ENCODE data around the gene HOXD1. TPM values are rescaled to one million over a fixed set of nuclear protein-coding genes. Genes with fewer than 3 reads are reported as not detected.
A peak's percentile ranks its signal among the peaks of the same experiment; 100 is the strongest.

The HOXD1 gene
- total RNA-seq, 4 donors from 2014 or later: 0.44 to 1.8 (median 0.63) TPM; not detected in 1

DNA sequence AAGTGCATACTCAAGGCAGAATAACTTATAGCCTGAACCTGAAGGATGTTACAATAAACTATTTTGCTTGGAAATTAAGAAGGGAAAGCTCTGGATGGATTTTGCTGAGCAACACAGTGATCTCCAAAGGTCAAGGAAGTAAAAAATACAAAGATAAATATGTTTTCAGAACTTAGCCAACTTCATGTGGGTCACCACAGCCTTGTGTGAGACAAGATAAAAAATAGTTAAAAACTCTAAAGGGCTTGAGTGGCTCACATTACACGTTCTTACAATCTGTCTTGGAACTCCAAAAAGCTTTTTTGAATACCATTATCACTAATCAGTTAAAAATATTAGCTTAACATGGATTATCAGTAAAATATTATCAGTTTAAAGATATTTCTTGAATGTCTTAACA lies 51.8 kb downstream of the HOXD1 start:
- Histone ChIP-seq H3K4me1 (no peaks in the 10 kb centered on the region), H3K9me3 (no peaks in the 10 kb centered on the region), H3K27ac (no peak overlapping the region), H3K36me3 (no peaks in the 10 kb centered on the region), H3K27me3 (no peaks in the 10 kb centered on the region), H3K4me3 (no peak overlapping the region)
- WGBS, 2 donors: 34 to 35% methylated on average over 1 of the region's 1 CpG
- no peak for DNase-seq (ENCODE audit: low spot score in 2 of 2)
- TF ChIP-seq, protein P1, sequence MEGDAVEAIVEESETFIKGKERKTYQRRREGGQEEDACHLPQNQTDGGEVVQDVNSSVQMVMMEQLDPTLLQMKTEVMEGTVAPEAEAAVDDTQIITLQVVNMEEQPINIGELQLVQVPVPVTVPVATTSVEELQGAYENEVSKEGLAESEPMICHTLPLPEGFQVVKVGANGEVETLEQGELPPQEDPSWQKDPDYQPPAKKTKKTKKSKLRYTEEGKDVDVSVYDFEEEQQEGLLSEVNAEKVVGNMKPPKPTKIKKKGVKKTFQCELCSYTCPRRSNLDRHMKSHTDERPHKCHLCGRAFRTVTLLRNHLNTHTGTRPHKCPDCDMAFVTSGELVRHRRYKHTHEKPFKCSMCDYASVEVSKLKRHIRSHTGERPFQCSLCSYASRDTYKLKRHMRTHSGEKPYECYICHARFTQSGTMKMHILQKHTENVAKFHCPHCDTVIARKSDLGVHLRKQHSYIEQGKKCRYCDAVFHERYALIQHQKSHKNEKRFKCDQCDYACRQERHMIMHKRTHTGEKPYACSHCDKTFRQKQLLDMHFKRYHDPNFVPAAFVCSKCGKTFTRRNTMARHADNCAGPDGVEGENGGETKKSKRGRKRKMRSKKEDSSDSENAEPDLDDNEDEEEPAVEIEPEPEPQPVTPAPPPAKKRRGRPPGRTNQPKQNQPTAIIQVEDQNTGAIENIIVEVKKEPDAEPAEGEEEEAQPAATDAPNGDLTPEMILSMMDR (IDR thresholded peaks at IDR 0.05): no peak
- TF ChIP-seq EP300 (IDR thresholded peaks at IDR 0.05) (no peak), POLR2A (IDR thresholded peaks at IDR 0.05) (no peak)

Small RNAs within 50 kb of the gene (small RNA-seq; reads per million reads assigned to genes)
- 178,554 reads per million, percentile 100 among the genes with 10 or more reads in this experiment for gene MIR10B

Other genes starting within 250 kb of the HOXD1 start
- gene LNPK, start 186.4 kb upstream of the HOXD1 start, total RNA-seq: 10 to 100 TPM; 17.4 to 27.3 (median 24.1) TPM
- gene EVX2, start 104.7 kb upstream of the HOXD1 start, total RNA-seq: not detected
- gene HOXD13, start 95.9 kb upstream of the HOXD1 start, total RNA-seq: under 1 TPM in 1 of 4 donors, not detected in 3; 0.21 TPM
- not detected for gene HOXD12, start 88.9 kb upstream of the HOXD1 start, total RNA-seq
- gene HOXD11, start 81.4 kb upstream of the HOXD1 start, total RNA-seq: 1 to 10 TPM in 2 of 4 donors, under 1 TPM in 1, not detected in 1; 0.21 to 1.8 (median 1.2) TPM
- 1 to 10 TPM in 2 of 4 donors, under 1 TPM in 2; 0.39 to 2.1 (median 1.1) TPM for gene HOXD10, start 71.9 kb upstream of the HOXD1 start, total RNA-seq
- 1 to 10 TPM; 1.9 to 9.4 (median 5.9) TPM for gene HOXD9, start 65.9 kb upstream of the HOXD1 start, total RNA-seq
- 10 to 100 TPM; 12.6 to 19.5 (median 16.7) TPM for gene HOXD8, start 59.0 kb upstream of the HOXD1 start, total RNA-seq
- 10 to 100 TPM in 3 of 4 donors, 1 to 10 TPM in 1; 3.8 to 17.1 (median 16.6) TPM for gene HOXD4, start 37.1 kb upstream of the HOXD1 start, total RNA-seq
- 10 to 100 TPM; 10.5 to 11.7 (median 11.0) TPM for gene HOXD3, start 31.4 kb upstream of the HOXD1 start, total RNA-seq
- 10 to 100 TPM; 18.8 to 22.4 (median 21.9) TPM for gene MTX2, start 80.8 kb downstream of the HOXD1 start, total RNA-seq

All from tibial nerve (tissue), 4 donors.